Measurements from ENCODE around the gene FOXJ3.

The FOXJ3 gene

DNA sequence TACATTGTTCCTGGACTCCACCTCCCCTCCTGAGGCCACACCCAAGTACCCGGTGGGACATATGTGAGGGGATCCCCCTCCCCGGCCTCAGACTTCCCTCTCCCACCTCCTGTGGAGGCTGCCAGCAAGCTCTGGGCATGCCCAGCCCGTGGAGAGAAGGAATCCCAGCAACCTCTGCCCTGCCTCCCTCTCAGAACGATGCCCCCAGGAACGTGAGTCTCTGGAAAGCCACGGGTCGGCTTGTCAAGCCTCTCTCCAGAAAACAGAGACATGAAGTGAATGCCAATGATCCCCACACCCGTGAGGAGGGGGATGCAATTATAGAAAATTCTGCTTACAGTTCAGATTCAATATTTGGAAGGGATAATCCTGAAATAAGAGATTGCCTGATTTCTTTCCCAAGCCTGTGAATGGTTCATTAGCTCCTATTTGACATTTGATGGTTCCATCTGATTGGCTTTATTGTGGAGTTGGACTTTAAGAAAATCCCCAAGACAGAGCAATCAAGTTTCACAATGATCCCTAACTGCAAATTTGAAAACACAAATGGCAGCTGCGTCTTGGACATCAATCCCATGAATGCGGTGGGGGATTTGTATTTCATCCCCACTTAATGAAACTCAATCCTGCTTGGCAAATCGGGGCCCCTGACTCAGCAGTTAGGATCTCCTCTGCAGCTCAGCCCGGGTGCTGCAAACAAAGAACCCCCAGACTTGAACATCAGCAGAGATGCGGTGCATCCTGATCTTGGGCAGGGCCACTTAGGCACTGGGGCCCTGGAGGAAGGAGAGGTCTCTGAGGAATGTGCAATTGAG is 190.9 kb downstream of the FOXJ3 start:
- no peak for DNase-seq

DNA sequence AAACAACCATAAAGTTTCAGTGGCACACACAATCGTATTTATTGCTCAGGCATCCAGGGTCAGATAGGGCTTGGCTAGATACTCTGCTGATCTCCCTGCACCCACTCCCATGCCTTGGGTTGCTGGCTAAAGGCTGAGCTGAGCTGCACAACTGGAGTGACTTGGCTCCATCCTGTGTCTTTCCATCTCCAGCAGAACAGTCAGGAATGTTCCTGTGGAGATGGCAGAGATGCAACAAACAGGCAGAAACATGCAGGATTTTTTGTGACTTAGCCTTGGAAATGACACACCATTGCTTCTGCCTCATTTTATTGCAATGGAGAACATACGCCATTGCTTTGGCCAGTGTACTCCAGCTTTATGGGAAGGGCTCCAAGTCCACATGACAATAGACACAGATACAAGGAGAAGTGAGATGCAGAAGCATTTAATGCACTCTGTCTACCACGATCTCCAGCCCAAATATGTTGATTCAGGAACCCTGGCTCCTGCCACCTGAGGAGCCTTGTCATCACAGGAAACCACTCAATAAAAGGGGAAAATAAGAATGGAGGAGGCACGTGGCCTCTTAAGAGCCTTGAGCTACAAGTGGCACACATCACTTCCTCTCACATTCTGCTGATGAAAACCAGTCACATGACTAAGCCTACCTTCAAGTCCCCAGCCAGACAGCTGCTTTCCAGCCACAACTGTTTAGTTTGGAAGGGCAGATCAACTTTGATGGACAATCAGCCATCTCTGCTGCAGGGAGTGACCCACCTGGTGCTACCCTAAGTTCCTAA is 191.9 kb downstream of the FOXJ3 start:
- DNase-seq = no peak

DNA sequence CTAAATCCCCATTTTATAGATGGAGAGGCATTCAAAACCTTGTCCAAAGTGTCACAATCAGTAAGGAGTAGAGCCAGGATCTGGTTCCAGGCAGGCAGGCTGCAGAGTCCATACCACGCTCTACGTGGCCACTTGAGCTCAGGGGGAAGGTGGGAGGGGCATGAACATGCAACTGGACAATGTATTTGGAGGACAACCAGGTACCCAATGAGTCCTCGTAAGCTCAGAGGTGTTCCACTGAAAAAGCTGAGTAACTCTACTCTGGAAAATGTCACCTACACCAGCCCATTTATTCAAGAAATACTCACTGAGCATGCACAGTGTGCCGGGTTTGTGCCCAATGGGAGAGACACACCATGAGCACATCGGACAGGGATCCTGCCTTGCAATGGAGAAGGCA is 193.1 kb downstream of the FOXJ3 start:
- DNase-seq = no peak

DNA sequence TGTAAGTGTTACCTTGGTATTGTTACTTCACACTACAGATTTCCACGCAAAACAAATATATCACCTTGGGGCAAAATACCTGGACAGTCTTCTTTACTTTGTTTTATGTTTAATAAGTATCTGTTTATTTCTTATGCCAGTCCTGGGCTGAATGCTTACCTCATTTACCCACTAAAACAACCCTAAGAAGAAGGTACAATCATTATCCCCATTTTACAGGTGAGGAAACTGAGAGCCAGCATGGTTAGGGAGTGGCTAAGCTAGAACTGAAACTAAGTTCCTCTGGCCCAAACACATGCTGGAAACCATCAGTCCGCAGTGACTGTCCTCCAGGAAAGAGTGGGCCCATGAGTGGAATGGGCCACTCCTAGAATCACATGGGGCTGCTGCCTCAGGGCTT is 194.8 kb downstream of the FOXJ3 start:
- no peak for DNase-seq

DNA sequence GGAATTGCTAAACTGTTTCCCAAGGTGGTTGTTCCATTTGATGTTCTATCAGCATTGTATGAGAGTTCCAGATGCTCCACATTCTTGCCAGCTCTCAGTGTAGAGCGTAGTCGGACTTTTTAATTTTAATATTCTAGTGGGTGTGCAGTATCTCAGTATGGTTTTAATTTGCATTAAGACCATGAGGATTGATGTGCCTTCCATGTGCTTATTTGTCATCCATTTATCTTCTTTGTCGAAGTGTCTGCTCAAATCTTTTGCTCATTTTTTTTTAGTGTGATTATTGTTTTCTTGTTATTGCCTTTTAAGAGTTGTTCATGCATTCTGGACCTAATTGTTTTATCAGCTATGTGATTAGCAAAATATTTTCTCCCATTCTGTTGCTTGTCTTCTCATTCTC is 195.6 kb downstream of the FOXJ3 start:
- DNase-seq = no peak

DNA sequence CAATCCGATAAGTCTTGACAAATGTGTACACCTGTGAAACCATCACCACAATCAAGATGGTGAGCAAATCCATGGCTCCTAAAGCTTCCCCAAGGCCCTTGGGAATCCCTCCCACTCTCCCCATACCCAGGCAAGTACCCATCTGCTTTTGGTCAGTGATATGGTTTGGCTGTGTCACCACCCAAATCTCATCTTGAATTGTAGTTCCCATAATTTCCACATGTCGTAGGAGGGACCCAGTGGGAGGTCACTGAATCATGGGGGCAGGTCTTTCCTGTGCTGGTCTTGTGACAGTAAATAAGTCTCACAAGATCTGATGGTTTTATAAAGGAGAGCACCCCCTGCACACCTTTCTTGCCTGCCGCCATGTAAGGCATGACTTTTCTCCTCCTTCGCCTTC is 196.4 kb downstream of the FOXJ3 start:
- no peak for DNase-seq

DNA sequence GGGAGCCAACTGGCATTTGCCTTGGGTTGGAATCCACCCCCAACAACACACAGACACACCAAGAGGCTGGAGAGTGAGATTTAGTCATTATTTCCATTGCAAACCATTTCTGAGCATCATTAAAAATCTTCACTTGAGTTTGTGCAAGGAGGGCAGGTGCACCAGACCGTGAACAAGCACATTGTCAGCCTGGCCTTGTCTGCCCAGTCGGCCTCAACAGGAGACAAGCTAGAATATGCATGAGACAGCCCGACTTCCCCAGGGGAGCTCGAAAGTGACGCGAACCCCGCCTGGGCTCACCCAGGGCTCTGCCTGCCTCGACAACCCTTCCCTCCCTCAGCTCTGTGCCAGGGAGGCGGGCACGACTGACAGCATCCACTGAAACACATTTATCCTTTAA is 197.3 kb downstream of the FOXJ3 start:
- DNase-seq = no peak

DNA sequence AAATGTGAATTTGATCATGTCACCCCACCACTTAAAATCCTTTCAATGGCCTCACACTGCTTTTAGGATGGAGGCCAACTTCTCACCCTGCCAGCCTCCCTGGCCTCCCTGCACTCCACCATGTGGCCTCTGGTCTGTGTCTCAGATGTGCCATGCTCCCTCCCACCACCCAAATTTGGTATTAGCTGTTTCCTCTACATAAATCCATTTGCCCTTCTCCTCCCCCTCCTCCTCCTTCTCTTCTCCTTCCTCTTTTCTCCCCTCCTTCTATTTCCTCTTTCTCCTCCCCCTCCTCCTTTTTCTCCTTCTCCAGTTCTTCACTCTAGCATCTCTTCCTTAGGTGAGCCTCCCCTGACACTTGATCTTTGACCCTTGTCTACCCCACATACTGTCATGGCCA is 198.6 kb downstream of the FOXJ3 start:
- no peak for DNase-seq

DNA sequence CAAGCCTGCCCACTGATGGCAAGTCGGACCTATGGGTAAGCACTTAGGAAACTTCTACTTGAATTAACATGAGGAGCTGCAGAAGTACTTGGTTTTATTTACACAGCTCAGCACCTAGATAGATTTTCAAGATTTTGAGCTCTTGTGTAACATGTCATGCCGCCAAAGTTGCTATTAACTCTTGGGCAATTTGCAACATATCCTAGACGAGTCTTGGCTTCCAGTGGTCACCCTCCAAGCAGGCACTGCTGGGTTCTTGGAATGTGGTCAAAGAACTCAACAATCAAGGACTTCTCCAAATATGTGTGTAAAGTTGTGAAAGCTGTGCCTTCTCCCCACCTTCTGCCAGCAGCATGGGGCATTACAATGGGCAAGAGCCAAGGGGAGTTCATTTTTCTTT is 199.6 kb downstream of the FOXJ3 start:
- DNase-seq = no peak

DNA sequence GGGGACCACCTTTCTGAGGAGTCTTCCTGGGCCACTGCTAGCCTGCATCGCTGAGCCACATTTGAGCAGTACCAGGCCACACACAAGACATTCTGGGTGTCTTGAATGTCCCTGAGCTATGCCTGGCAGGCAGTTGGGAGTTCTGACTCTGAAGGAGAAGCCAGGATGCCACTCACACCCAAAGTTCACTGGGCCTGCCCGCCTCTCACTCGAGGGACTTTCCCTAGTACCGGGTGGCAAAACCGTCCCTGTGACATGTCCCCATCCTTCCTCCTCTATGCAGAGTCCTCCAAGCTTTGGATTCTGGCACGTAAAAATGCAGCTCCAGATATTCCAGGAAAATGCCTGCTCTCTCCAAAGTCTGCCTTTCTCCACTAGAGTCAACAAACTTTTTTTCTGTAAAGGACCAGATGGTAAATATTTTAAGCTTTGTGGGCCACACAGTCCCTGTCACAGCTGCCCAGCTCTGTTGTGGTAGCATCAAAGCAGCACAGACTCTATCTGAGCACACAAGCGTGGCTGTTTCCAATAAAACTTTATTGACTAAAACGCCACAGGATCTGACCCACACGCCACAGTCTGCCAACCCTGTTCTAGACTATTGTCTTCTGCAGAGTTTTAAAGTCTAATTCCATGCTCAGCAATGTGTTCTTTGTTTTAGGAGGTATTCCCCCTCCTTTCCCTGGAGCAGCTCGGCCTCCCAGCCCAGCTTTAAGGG is 201.1 kb downstream of the FOXJ3 start:
- DNase-seq = no peak

DNA sequence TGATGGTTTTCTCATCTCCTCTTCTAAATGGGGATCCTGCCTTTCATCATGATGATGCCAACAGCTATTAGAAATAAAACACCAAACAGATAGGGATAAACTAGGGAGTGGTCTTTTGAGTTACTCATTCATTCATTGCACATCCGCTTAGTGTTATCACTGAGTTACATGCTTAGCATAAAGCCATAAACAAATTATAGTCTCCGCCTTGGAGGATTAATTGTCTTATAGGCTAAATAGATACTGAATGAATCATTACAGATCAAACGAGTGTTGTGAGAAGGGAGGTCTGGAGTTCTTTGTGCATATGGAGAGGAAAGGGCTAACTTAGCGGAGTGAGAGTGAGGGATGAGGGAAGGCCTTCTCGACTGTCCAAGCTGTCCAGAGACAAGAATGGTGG is 201.6 kb downstream of the FOXJ3 start:
- DNase-seq = no peak

DNA sequence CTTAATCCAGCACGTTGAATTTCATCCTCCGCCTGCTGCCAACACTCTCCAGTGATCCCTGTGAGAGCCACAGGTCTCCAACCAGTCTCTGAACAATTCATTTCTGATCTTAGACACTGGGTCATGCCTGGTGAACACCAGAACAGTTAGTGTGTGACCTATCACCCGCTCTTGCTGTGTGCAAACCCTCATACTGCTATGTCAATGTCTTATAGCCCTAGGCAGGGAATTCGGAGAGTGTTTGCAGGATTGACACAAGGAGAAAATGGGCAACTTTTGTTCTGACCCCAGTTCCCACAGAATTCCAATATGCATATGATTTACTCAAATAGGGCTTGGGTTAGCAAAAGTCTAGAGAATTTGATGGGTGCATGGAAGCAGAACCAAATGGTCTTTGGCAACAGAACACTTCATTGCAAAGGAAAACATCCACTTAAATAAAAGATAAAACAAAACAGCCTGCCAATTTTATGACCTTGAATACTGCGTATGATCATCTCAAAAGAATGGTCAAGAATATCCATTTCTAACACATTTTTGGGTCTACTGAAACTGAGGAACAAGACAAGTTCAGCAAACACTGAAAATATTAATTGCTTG is 204.9 kb downstream of the FOXJ3 start:
- DNase-seq = no peak

DNA sequence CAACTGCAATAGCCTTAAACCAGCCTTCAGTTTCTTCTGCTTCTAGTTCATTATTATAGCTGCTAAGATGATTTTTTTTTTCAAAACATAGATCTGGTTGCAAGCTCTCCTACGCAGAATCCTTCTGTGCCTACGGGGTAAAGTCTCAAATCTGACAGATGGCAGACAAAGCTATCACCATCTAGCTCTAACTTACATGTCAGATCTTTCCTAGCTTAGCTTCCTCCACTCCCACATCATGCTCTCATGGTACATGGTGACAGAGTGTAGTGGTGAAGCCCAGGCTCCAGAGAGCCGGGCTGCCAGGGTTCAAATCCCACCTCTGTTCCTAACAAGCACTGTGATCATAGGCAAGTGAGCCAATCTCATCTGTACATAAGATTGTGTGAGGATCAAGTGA is 206.1 kb downstream of the FOXJ3 start:
- no peak for DNase-seq

DNA sequence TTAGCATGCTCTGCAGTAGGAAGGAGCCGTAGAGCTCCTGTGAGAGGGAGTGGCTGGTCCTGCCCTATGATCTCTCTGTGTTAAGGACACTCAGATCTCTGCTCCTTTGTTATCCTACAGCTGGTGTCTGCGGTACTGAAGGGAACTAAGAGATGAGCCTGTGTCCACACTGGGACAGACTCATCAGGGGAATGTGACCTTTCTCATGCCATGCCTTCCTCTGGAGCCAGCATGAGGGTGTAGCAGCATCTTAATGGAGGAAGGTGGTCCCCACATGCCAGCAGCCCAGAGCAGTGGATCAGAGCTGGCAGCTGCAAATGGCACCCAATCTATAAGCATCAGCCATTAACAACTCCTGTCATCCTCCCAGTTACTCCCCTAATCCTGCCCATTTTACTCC is 206.5 kb downstream of the FOXJ3 start:
- no peak for DNase-seq

DNA sequence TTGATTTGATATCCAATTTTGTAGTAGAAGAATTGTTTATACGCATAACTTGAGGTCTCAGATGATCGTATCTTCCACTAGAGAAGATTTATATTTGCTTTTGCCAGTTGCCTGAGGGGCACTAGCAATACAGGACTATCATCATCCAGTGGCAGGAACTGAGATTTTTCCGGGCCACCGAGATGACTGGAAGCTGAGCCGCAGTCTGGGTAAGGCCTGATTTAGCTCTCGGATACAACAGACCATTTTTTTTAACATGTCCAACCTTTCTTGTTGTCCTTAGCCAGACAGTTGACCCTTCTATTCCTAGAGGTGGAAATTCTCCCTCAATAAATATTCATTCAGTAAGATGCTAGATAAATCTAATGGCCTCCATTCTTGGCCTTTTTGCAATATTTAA is 207.3 kb downstream of the FOXJ3 start:
- DNase-seq = no peak

Data from right kidney (tissue), 1 donor.